ENCODE data around the gene SLC35A3.
"Not testable (repeated sequence)": the region's sequence is repeated elsewhere in the genome, so short reads cannot be mapped to it uniquely, and the experiment has no call there.

SLC35A3 gene

GRCh38 chr1:100035214-100035613, 65.4 kb downstream of the SLC35A3 start:
- no peak for DNase-seq (ENCODE audit: low spot score)

GRCh38 chr1:100036718-100037655, 67.2 kb downstream of the SLC35A3 start:
- DNase-seq (ENCODE audit: low spot score), result no peak

DNA sequence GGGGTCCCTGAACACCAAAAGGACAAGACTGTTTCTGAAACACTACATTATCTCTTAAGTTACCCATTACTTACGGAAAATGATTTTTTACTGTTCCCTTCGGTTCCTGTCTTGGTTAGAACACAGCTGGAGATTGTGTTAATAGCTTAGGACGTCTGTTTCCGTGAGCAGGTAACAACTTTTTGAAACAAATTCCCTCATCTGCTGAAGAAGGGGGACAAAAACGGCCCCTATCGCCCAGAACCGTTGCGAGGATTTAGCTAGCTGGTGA, 67.8 kb downstream of the SLC35A3 start:
- DNase-seq (ENCODE audit: low spot score), result no peak

GRCh38 chr1:100037927-100038659, 68.3 kb downstream of the SLC35A3 start:
- DNase-seq (ENCODE audit: low spot score), result peak; percentile 97

GRCh38 chr1:100038660-100039287, 69.0 kb downstream of the SLC35A3 start:
- DNase-seq (ENCODE audit: low spot score), result no peak

DNA sequence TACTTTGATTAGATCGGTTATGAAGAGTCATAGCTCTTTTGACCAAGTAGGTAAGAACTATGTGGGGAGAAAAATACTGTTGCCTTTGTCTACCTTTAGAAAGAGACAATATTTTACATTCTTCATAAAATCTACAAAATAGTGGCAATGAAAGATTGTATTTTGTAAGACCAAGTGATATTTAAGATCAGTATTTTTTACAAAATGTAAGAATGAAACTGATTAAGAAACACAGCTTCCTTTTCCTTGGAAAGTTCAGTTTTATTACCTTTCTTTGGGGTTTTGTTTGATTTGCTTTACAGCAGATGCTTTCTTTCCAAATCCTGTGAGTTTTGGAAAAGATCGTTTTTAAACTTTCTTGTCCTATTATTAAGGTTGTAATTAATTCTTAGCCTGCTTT, 69.8 kb downstream of the SLC35A3 start:
- DNase-seq (ENCODE audit: low spot score), result no peak

GRCh38 chr1:100045206-100045605, 75.4 kb downstream of the SLC35A3 start:
- no peak for DNase-seq (ENCODE audit: low spot score)

GRCh38 chr1:100047235-100047708, 77.5 kb downstream of the SLC35A3 start:
- DNase-seq (ENCODE audit: low spot score), result not testable (repeated sequence)

DNA sequence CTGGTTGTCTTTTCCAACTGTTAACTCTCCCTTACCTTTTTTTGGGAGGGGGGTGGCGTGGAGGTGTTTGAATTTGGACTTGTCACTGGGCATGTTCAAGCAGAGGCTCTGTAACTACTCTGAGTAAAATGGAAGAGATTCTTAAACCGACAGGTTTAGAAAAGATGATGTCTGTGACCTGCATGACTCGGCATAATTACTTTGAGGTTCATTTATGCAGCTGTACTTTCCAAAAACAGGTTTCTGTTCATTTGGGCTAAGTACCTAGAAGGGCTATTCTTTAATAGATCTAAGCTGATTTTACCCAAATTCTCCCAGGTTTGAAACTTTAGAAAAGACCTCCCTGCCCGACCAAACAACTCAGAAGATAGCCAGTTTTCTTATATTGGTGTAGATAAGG, 80.3 kb downstream of the SLC35A3 start:
- DNase-seq (ENCODE audit: low spot score), result no peak

- no peak for DNase-seq (ENCODE audit: low spot score)
These were observed 81.6 kb downstream of the SLC35A3 start for GRCh38 chr1:100051401-100051800.

- DNase-seq (ENCODE audit: low spot score), result no peak
These were observed 82.1 kb downstream of the SLC35A3 start for GRCh38 chr1:100051893-100052292.

DNA sequence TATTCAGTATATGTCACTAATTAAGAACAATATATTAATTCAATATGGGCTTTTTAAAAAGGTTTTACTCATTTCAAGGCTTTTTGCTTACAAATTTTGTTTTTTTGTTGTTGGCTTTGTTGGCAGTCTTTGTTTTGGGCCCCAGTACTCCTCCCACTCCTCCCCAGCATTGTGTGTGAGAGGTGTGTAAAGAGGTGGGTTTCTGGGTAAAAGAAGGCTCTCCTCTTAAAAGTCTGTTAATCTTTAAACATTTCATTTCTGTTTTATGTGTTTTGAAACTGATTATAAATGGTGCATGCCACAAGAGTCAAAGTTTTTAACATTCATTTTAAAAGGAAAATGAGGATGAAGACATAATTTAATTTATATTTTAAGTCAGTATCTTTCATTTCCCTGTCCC, 83.3 kb downstream of the SLC35A3 start:
- DNase-seq (ENCODE audit: low spot score), result no peak

DNA sequence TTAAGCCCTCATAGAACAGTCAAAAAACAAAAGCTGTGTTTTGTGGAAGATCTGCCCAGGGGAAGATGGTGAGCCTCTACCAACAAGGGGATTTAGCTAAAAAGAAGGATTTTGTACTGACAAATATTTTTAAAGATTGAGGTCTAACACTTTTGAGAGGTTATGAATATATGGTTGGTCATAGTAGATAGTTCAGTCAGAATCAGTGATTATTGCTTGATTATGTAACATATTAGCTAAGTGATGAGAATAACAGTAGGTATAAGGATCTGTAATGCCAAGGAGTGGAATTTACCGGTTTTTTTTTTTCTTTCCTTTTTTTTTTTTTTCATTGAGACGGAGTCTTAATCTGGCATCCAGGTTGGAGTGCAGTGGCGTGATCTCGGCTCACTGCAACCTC, 83.9 kb downstream of the SLC35A3 start:
- no peak for DNase-seq (ENCODE audit: low spot score)

- DNase-seq (ENCODE audit: low spot score), result no peak
These were observed 91.9 kb downstream of the SLC35A3 start for GRCh38 chr1:100061681-100062080.

DNA sequence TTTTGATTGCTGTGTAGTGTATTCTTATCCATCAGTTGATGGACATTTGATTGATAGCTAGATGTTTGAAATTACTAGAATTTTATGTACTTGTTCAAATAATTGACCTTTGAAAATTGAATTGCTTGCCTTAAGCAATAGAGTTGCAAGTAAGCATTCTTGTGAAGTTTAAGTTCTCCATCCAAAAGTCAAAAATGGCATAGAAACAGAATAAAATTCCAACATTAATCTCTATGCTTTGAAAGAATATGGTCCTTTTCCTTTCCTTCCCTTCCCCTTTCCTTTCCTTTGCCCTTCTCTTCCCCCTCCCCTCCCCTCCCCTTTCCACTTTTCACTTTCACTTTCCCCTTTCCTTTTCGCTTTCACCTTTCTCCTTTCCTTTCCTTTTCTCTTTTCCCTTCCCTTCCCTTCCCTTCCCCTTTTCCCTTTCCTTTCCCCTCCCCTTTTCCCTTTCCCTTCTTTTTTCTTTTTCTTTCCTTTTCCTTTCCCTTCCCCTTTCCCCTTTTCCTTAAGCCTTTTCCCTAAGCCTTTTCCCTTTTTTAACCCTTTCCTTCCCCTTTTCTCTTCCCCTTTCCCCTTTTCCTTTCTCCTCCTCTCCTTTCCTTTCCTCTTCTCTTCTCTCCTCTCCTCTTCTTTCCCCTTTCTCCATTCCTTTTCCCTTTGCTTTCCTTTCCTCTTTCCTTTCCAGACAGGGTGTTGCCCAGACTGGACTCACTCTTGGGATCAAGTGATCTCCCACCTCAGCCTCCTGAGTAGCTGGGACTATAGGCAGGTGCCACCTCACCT, 95.6 kb downstream of the SLC35A3 start:
- no peak for DNase-seq (ENCODE audit: low spot score)

GRCh38 chr1:100065969-100066227, 96.1 kb downstream of the SLC35A3 start:
- DNase-seq (ENCODE audit: low spot score), result no peak

GRCh38 chr1:100070201-100070939, 100.6 kb downstream of the SLC35A3 start:
- no peak for DNase-seq (ENCODE audit: low spot score)

- no peak for DNase-seq (ENCODE audit: low spot score)
These were observed 103.7 kb downstream of the SLC35A3 start for GRCh38 chr1:100073531-100073930.

GRCh38 chr1:100074604-100075395, 105.0 kb downstream of the SLC35A3 start:
- DNase-seq (ENCODE audit: low spot score), result no peak

DNA sequence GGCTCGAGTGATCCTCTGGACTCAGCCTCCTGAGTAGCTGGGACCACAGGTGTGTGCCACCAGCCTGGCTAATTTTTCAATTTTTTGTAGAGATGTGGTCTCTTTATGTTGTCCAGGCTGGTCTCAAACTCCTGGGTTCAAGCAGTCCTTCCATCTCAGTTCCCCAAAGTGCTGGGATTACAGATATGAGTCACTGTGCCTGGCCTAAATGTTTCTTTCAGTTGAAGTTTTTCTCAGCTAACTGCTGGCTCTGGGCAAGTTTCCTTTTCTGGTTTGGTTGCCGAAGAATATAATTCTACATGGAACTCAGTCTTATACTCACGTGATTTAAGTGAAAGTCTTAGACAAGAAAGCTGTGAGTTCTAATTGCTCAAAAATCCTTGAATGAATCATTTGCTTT, 106.0 kb downstream of the SLC35A3 start:
- DNase-seq (ENCODE audit: low spot score), result no peak

- DNase-seq (ENCODE audit: low spot score), result no peak
These were observed 106.5 kb downstream of the SLC35A3 start for GRCh38 chr1:100076319-100076718.

Measured in GM03348 (cell line).